Mucosa of rectum (tissue), 2 donors: ENCODE data around the gene CCDC32.
"Not testable (repeated sequence)": the region's sequence is repeated elsewhere in the genome, so short reads cannot be mapped to it uniquely, and the experiment has no call there.

Source experiments
- H3K27ac ChIP-seq, 2 donors: one replicate each; pipeline ENCODE4 v1.7.0; 2013; ENCODE audit warnings: inconsistent platforms in 2 of 2, low read depth in 2 of 2, low read length in 2 of 2
- H3K27me3 ChIP-seq, 2 donors: one replicate each; pipeline ENCODE4 v1.7.0; 2013; ENCODE audit warnings: low read length in 2 of 2; ENCODE audit not compliant: control insufficient read depth in 2 of 2, insufficient read depth in 2 of 2
- H3K36me3 ChIP-seq, 2 donors: one replicate each; pipeline ENCODE4 v1.7.0; 2013; ENCODE audit warnings: low read length in 2 of 2; ENCODE audit not compliant: control insufficient read depth in 2 of 2, insufficient read depth in 2 of 2
- H3K4me1 ChIP-seq, 2 donors: one replicate each; pipeline ENCODE4 v1.7.0; 2013; ENCODE audit warnings: low read length in 2 of 2, mild to moderate bottlenecking in 1 of 2; ENCODE audit not compliant: control insufficient read depth in 2 of 2, insufficient read depth in 2 of 2
- H3K4me3 ChIP-seq, 2 donors: one replicate each; pipeline ENCODE4 v1.7.0; 2013; ENCODE audit warnings: low read length in 2 of 2
- H3K9ac ChIP-seq, 2 donors: one replicate each; pipeline ENCODE4 v1.7.0; 2013; ENCODE audit warnings: low read length in 2 of 2, low read depth in 1 of 2, mild to moderate bottlenecking in 1 of 2
- H3K9me3 ChIP-seq, 2 donors: one replicate each; pipeline ENCODE4 v1.7.0; 2013; ENCODE audit warnings: low read length in 2 of 2; ENCODE audit not compliant: control insufficient read depth in 2 of 2
- donor health status: healthy.
- donor health status: Normal muscosa, but diverticular disease.

The CCDC32 gene

DNA sequence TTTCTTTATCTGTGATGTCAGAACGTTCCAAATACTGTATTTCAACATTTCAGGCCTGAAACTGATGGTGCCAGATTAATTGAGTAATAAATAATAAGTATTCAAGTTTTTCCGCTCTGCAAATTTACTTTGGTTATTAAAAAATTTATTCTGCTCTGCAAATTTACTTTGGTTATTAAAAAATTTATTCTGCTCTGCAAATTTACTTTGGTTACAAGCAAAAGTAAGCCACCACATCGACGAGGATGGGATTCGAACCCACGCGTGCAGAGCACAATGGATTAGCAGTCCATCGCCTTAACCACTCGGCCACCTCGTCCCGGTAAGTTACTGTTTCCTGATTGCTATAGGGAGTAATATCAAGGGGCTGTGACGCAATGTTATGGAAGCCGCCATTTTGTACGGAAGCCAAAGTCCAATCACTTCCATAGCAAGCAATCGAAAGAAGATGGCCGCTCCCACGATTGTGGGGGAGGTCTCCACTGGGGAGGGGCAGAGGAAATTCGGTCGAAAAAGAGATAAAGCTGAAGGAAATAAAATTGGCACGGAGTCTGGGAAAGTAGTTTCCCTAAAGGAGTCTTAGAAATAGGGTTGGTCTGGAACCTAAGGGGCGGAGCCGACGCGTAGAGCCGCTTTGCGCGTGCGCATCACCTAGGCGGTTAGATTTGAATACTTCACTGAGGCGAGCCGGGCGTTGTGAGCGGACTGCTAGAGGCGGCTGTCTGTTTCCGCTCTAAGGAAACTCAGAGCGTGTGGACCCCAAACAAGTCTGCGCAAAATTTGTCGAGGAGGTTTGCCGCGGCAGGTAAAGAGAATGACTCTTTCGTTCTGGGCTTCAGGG lies 29.0 kb upstream of the CCDC32 start, which contains the start of gene KNL1:
KNL1 (plus strand) TSS at position 662 of the 841 bp plus-strand sequence. CDS start 8,683 bp downstream, outside the sequence.
- Histone ChIP-seq H3K27ac (peak within 1 kb of the TSS; percentile 87 to 93), H3K9me3 (no peaks in the 10 kb centered on the region), H3K4me3 (peak within 1 kb of the TSS; percentile 84 to 98), H3K9ac (peak within 1 kb of the TSS; percentile 93 to 98), H3K27me3 (no peaks in the 10 kb centered on the region), H3K36me3 (no peaks in the 10 kb centered on the region), H3K4me1 (peaks cover 9 to 13% of the 10 kb centered on the region in 2 donors)

DNA sequence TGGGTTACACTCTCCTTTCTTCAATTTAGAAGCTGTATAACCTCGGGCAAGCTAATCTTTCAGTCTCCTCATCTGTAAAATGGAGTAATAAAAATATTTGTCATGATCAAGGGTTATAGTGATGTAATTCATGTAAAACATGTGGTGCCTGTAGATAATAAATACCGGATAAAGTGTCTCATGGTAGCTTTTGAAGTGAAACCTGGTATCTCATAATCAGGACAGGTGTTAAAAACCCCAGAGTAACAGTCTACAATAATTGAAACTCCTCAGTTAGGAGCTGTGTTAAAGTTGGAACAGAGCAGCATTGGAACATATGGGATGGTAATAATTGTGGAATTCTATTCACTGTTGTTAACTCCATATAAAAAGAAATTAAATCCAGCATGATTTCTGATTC lies 28.3 kb upstream of the CCDC32 start:
- no peaks in the 10 kb centered on the region for H3K36me3 ChIP-seq
- H3K27ac ChIP-seq, result no peak overlapping the region
- H3K4me1 ChIP-seq, result peaks cover 9 to 13% of the 10 kb centered on the region in 2 donors
- no peak overlapping the region for H3K4me3 ChIP-seq
- no peaks in the 10 kb centered on the region for H3K9me3 ChIP-seq
- no peaks in the 10 kb centered on the region for H3K27me3 ChIP-seq
- no peak overlapping the region for H3K9ac ChIP-seq

DNA sequence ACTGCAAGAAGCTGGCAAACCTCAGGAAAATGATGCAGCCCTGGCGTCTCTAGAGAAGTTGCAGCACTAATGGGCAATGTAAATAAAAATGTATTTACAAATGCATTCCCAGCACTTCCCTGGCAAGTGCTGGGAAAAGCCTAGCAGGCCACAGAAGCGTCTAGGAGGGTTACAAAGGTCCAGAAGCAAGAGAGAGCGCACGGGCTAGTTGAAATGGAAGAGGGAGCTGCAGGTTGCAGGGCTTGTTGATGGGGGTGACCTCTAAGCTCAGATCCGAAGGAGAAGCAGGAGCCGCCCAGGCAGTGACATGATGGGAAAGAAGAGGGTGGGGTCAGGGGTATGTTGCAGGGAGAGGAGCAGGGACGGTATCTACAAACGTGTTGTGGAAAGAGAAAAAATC lies 26.5 kb upstream of the CCDC32 start:
- H3K27ac ChIP-seq, result no peak overlapping the region

DNA sequence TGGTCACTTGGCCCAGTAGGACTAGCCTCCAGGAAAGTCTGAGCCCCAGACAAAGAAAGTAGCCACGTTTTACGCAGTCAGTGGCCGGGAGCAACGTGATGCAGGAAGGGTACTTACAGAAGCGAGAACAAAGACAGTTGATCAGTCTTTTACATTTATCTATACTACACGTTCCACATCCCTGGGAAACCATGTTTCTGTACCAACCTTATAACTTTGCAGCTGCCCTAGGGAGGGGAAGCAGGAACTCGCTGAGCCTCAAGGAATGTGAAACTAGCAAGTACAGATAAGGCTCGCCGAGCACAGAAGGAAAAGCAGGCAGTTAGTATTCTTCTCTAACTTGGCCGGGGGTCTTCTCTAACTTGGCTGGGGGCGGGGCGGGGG lies 25.8 kb upstream of the CCDC32 start:
- Histone ChIP-seq H3K9me3 (no peaks in the 10 kb centered on the region), H3K27ac (no peak overlapping the region), H3K4me3 (no peak overlapping the region), H3K36me3 (no peaks in the 10 kb centered on the region), H3K4me1 (peaks cover 9 to 13% of the 10 kb centered on the region in 2 donors), H3K27me3 (no peaks in the 10 kb centered on the region), H3K9ac (peak overlapping the region in 1 of 2 donors; percentile 38)

More for the DNA sequence above, 26.5 kb upstream of the CCDC32 start:
- no peaks in the 10 kb centered on the region for H3K36me3 ChIP-seq
- no peaks in the 10 kb centered on the region for H3K27me3 ChIP-seq
- no peaks in the 10 kb centered on the region for H3K9me3 ChIP-seq
- H3K9ac ChIP-seq, result peak overlapping the region in 1 of 2 donors; percentile 38
- H3K4me3 ChIP-seq, result peak overlapping the region in 1 of 2 donors; percentile 44
- H3K4me1 ChIP-seq, result peaks cover 9 to 13% of the 10 kb centered on the region in 2 donors

GRCh38 chr15:40584191-40584590 lies 19.3 kb upstream of the CCDC32 start:
- H3K9ac ChIP-seq, result no peak overlapping the region
- no peaks in the 10 kb centered on the region for H3K9me3 ChIP-seq
- H3K36me3 ChIP-seq, result no peaks in the 10 kb centered on the region
- H3K27ac ChIP-seq, result no peak overlapping the region
- H3K4me1 ChIP-seq, result no peaks in the 10 kb centered on the region
- H3K4me3 ChIP-seq, result no peak overlapping the region
- H3K27me3 ChIP-seq, result no peaks in the 10 kb centered on the region

GRCh38 chr15:40582726-40583246 lies 17.9 kb upstream of the CCDC32 start:
- H3K27ac ChIP-seq, result no peak overlapping the region
- H3K4me1 ChIP-seq, result no peaks in the 10 kb centered on the region
- no peak overlapping the region for H3K9ac ChIP-seq
- no peaks in the 10 kb centered on the region for H3K36me3 ChIP-seq
- peak overlapping the region; percentile 2 to 60 for H3K4me3 ChIP-seq
- H3K27me3 ChIP-seq, result no peaks in the 10 kb centered on the region
- no peaks in the 10 kb centered on the region for H3K9me3 ChIP-seq

DNA sequence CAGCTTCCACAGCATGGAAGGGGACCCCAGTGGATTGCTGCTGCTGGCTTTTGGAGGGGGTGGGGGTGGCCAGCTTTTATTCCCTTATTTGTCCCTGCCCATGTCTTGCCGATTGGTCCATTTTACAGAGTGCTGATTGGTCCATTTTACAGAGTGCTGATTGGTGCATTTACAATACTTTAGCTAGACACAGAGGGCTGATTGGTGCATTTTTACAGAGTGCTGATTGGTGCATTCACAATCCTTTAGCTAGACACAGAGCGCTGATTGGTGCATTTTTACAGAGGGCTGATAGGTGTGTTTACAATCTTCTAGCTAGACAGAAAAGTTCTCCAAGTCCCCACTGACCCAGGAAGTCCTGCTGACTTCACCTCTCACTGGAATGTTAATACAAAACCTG lies 17.0 kb upstream of the CCDC32 start:
- not testable (repeated sequence) for H3K4me1 ChIP-seq, H3K36me3 ChIP-seq, H3K9me3 ChIP-seq, H3K27ac ChIP-seq, H3K27me3 ChIP-seq, H3K4me3 ChIP-seq, H3K9ac ChIP-seq

DNA sequence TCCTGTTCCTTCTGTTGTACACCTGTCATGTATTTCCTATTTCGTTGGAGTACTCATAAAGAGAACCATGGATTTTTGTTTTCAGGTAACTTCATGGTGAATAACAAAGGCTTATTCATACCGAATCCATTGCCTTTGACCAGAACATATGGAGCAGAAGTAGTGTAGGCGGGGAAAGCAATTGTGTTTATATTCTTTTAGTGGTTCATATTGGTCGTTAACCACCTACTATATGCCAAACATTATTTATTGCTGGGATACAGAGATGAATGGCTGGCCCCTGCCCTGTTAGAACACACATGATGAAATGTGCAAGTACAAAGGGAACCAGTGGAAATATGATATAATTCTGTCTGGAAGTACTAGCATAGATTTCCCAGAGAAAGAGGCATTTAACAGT lies 14.1 kb upstream of the CCDC32 start:
- H3K4me3 ChIP-seq, result no peak overlapping the region
- no peaks in the 10 kb centered on the region for H3K4me1 ChIP-seq
- no peak overlapping the region for H3K9ac ChIP-seq
- no peaks in the 10 kb centered on the region for H3K9me3 ChIP-seq
- peaks cover under 1 to 8% of the 10 kb centered on the region in 2 donors for H3K36me3 ChIP-seq
- H3K27me3 ChIP-seq, result no peaks in the 10 kb centered on the region
- peak overlapping the region in 1 of 2 donors; percentile 39 for H3K27ac ChIP-seq

- not testable (repeated sequence) for H3K4me1 ChIP-seq, H3K9ac ChIP-seq, H3K27ac ChIP-seq, H3K4me3 ChIP-seq, H3K9me3 ChIP-seq, H3K27me3 ChIP-seq
- H3K36me3 ChIP-seq, result peaks cover 8 to 16% of the 10 kb centered on the region in 2 donors
These were observed 12.1 kb upstream of the CCDC32 start for GRCh38 chr15:40576914-40577313.

GRCh38 chr15:40575113-40575512 lies 10.3 kb upstream of the CCDC32 start:
- Histone ChIP-seq H3K4me1 (peaks cover 4 to 6% of the 10 kb centered on the region in 2 donors), H3K9me3 (no peaks in the 10 kb centered on the region), H3K27me3 (no peaks in the 10 kb centered on the region), H3K4me3 (no peak overlapping the region), H3K9ac (no peak overlapping the region), H3K36me3 (peaks cover 14 to 21% of the 10 kb centered on the region in 2 donors), H3K27ac (no peak overlapping the region)
